ENCODE measurements around the gene NR6A1. TPM values are rescaled to one million over a fixed set of nuclear protein-coding genes. Genes with fewer than 3 reads are reported as not detected.

Gene NR6A1
- polyA plus RNA-seq (2012; ENCODE audit: missing spikeins) = 4.1 TPM

DNA sequence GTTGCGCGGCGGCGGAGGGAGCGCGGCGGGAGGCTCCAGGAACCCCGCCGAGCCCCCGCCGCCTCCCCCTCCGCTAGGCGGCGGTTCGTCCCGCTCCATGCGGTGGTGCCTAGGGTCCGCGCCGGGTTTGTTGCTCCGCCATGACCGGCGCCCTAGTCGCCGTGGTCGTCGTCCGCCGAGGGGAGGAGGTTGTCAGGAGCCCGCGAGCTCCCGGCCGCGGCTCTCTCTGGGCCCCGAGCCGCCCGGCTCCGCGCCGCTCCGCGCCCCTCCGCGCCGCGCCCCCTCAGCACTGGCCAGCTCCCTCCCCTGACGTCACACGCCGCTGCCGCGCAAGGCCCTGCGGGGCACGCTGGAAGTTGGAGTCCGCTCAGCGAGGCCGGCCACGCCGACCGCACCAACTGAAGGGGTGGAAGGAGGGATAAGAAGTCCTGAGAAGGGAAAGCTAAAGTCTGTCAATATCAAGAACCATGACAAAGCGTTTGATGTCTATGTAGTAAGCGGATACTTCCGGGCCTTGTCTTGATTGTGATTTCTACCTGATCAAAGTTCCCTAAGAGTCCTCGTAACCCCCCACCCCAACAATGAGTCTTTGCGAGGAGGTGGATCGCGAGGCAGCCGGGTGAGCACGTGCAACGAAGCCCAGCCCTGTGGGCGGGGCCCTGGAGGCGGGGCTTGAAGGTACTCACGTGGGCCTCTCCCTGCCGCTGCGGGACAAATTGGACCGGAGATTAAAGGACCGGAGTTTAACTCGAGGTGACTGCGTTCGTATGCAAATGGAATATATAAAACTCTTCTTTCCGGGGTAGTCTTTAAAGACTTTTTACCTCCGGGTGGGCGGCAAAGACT, at the start of gene NR6A1:
Gene NR6A1, minus strand, starts transcription at position 291 of the 846 bp plus-strand sequence.
- FAIRE-seq (peak; percentile 98), DNase-seq (ENCODE audit: insufficient read length) (peak; percentile 94)
- TF ChIP-seq TAF1 (IDR thresholded peaks at IDR 0.05; ENCODE audit: borderline replicate concordance, low read depth, low read length) (peak; percentile 49; the same call in 1 of the 2 replicates), POLR2AphosphoS5 (IDR thresholded peaks at IDR 0.05; ENCODE audit: low read depth, low read length) (no peak), POLR2A (IDR thresholded peaks at IDR 0.05; ENCODE audit: low read depth, low read length) (peak; percentile 59; the same call in 1 of the 2 replicates)

DNA sequence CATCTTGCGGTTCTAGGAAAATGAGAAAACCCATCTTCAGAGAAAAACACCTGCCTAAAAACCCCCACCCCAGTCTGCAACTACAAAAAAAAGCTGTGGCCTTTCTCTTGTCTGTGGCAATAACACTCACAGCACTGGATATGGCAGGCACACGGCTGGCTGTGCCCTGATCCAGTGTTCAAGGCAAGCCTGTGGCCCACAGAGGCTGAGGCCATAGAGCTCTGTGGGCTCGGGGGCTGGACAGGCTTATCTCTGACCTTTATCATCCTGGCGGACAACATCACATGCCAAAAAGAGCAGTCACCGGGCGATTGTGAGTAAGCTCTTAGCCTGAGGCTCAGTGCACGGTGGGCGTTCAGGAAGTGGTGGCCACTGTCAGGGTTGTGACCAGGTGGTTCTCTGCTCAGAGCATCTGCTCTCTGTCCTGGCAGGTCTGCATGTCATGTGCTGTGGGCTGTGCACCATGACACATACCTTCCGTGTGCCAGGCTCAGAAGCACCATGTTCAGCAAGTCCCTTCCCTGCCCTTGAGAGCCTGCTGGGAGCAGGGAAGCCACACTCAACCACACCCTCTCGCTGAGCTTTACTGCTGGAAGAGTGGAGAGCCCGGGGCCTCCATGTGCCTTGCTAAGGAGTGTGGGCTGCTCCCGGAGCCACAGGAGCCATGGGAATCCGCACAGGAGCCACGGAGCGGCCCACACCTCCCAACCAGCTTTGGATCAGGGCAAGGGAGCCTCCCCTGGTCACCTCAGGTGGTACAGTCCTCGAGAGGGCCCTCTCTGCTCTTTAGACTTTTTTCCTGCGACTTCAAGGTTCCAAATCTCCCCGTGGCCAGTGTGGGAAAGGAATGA, 47.5 kb upstream of the NR6A1 start:
- FAIRE-seq (peak; percentile 94), DNase-seq (ENCODE audit: insufficient read length) (peak; percentile 43)
- TF ChIP-seq POLR2A (IDR thresholded peaks at IDR 0.05; ENCODE audit: low read depth, low read length) = peak; percentile 54; the same call in 1 of the 2 replicates
- TF ChIP-seq TAF1 (IDR thresholded peaks at IDR 0.05; ENCODE audit: borderline replicate concordance, low read depth, low read length) = no peak
- TF ChIP-seq POLR2AphosphoS5 (IDR thresholded peaks at IDR 0.05; ENCODE audit: low read depth, low read length) = peak; percentile 62

DNA sequence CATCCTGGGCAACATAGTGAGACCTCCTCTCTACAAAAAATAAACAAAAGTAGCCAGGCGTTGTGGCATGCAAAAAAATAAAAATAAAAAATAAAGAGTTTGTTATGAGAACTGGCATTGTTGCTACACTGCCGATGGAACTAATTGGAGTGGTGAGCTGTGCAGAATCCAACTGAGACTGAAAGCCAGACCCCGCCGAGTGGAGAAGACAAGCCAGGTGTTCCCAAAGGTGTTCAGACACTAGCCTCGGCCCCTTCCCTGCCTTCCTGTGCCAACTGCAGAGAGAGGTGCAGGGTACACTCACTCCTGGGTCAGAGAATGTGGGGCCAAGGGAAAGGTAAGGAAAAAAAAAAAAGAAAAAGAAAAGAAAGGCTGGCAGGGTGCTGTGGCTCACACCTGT, 44.5 kb upstream of the NR6A1 start:
- FAIRE-seq (no peak), DNase-seq (ENCODE audit: insufficient read length) (no peak)
- TF ChIP-seq TAF1 (IDR thresholded peaks at IDR 0.05; ENCODE audit: borderline replicate concordance, low read depth, low read length) (no peak), POLR2AphosphoS5 (IDR thresholded peaks at IDR 0.05; ENCODE audit: low read depth, low read length) (no peak), POLR2A (IDR thresholded peaks at IDR 0.05; ENCODE audit: low read depth, low read length) (no peak)

DNA sequence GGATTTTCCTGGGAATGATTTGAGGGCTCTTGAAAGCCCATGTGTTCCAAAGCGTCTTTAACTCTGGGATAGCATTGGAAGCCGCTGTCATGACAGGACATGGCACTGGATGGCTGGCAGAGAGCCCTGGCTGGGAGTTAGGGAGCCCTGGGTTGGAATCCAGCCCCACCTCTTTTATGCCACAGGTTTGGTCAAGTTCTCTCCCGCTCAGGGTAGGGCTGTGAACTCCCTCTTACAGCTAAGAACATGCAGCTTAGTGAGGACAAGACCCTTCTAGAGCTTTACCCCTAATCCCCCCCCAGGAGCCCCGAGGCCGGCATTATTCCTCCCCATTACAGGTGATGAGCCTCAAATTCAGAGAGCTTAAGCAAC, 43.0 kb upstream of the NR6A1 start:
- TF ChIP-seq POLR2AphosphoS5 (IDR thresholded peaks at IDR 0.05; ENCODE audit: low read depth, low read length) (no peak), POLR2A (IDR thresholded peaks at IDR 0.05; ENCODE audit: low read depth, low read length) (no peak), TAF1 (IDR thresholded peaks at IDR 0.05; ENCODE audit: borderline replicate concordance, low read depth, low read length) (no peak)
- DNase-seq (ENCODE audit: insufficient read length) (no peak), FAIRE-seq (no peak)

DNA sequence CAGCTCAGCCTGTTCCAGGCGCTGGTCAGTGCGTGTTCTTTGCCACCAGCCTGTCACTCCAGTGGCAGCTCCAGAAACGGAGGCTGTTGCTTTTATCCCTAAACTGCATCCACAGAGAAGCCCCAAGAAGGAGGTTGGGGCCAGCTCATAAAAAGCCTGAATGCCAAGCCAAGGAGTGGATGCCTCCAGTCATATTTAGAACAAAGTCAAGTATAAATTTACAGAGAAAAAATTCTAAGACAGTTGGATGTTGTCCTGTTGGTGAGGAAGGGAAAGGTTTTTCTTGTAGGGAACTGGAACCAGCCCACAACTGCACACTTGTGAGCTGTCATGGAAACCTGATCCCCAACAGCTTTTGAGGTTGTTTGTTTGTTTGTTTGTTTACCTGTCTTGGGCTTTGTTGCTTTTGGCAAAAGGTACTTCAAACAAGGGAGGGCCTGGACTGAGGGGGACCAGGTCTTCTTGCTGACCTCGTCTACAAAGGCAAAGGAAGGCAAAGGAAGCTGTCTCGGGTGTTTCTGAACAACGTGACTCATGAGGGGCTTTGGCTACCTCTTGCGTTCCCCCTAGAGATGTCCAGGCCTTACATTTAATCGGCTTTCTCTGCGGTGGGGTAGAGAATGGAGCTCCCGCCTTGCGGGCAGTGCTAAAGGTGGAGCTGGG, 42.5 kb upstream of the NR6A1 start:
- TF ChIP-seq POLR2AphosphoS5 (IDR thresholded peaks at IDR 0.05; ENCODE audit: low read depth, low read length) (no peak), POLR2A (IDR thresholded peaks at IDR 0.05; ENCODE audit: low read depth, low read length) (no peak)
- FAIRE-seq (no peak), DNase-seq (ENCODE audit: insufficient read length) (no peak)

DNA sequence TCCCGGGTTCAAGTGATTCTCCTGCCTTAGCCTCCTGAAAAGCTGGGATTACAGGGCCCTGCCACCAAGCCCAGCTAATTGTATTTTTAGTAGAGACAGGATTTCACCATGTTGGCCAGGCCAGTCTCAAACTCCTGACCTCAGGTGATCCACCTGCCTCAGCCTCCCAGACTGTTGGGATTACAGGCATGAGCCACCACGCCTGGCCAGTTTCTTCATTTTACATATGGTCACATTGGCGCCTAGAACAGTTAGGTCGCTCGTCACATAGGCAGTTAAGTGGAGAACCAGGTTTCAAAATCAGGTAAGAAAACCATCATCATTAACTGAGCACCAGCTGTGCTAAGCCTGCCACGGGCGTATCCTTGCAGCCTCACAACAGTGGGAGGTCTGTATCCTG, 41.9 kb upstream of the NR6A1 start:
- TF ChIP-seq POLR2A (IDR thresholded peaks at IDR 0.05; ENCODE audit: low read depth, low read length) (no peak), TAF1 (IDR thresholded peaks at IDR 0.05; ENCODE audit: borderline replicate concordance, low read depth, low read length) (no peak), POLR2AphosphoS5 (IDR thresholded peaks at IDR 0.05; ENCODE audit: low read depth, low read length) (no peak)
- DNase-seq (ENCODE audit: insufficient read length) = no peak
- FAIRE-seq = peak; percentile 27

DNA sequence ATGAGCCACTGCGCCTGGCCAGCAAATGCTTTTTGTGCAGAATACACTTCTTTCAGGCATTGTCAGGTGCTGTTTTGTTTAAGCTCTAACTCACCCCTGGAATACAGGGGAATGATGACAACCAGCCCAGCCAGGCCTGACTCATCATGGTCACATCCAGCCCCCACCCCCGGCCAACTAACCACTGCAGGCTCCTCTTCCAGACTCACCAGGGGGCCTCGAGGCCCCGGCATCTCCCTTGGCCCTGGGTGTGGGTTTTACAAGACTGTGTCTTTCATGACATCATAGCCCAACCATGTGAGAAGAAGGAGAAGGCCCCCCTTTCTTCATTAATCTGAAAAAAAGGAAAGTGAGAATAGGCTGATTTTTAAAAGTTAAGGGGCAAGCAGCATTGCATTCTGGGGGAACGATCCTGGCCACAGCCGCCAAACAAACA, 41.3 kb upstream of the NR6A1 start:
- DNase-seq (ENCODE audit: insufficient read length) (no peak), FAIRE-seq (no peak)
- no peak for TF ChIP-seq TAF1 (IDR thresholded peaks at IDR 0.05; ENCODE audit: borderline replicate concordance, low read depth, low read length)
- TF ChIP-seq POLR2AphosphoS5 (IDR thresholded peaks at IDR 0.05; ENCODE audit: low read depth, low read length) = no peak

DNA sequence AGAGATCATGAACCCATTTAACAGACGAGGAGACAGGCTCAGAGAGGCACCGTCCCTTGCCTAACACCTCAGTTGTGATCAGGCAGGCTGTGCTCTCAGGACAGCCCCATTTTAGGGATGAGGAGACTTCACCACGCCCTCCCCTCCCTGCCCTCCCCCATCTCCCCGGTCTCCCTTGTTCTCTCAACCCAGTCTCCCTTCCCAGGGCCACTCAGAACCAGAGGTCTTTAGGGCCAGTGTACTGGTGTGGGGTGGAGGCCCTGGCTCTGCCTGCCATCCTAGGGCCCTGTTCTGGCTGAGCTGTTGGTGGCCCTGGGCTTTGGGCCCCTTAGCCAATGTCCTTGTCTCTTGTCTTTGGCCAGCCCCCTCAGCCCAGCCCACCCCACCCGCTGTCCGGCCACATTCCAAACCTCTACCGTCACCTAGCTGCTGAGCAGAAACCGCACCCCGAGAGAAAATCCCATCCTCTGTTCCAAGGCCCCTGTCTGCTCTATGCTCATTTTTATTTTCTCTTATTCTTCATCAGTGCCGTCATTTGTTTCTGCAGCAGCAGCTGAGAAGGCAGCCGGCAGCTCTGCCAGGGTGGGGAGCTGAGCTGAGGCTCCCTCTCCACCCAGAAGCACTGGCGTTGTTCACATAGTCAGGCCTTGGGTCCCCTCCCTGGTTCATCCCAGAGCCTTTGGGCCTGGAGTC, 39.7 kb upstream of the NR6A1 start:
- no peak for FAIRE-seq
- no peak for DNase-seq (ENCODE audit: insufficient read length)
- no peak for TF ChIP-seq POLR2A (IDR thresholded peaks at IDR 0.05; ENCODE audit: low read depth, low read length)
- TF ChIP-seq POLR2AphosphoS5 (IDR thresholded peaks at IDR 0.05; ENCODE audit: low read depth, low read length) = no peak
- TF ChIP-seq TAF1 (IDR thresholded peaks at IDR 0.05; ENCODE audit: borderline replicate concordance, low read depth, low read length) = no peak

DNA sequence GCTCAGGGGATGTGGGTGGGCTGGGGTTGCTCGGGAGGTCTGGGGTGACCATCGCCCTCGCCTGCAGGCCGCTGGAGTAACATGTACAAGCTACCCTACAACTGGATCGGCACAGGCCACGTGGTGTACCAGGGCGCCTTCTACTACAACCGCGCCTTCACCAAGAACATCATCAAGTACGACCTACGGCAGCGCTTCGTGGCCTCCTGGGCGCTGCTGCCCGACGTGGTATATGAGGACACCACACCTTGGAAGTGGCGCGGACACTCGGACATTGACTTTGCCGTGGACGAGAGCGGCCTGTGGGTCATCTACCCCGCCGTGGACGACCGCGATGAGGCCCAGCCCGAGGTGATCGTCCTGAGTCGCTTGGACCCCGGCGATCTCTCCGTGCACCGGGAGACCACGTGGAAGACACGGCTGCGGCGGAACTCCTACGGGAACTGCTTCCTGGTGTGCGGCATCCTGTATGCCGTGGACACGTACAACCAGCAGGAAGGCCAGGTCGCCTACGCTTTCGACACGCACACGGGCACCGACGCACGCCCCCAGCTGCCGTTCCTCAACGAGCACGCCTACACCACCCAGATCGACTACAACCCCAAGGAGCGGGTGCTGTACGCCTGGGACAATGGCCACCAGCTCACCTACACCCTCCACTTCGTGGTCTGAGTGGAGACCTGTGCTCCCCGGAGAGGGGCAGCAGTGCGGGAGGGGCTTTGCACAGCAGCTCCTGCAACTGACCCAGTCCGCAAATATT, 38.8 kb upstream of the NR6A1 start:
- no peak for DNase-seq (ENCODE audit: insufficient read length)
- TF ChIP-seq POLR2A (IDR thresholded peaks at IDR 0.05; ENCODE audit: low read depth, low read length) = no peak
- TF ChIP-seq POLR2AphosphoS5 (IDR thresholded peaks at IDR 0.05; ENCODE audit: low read depth, low read length) = no peak
- no peak for TF ChIP-seq TAF1 (IDR thresholded peaks at IDR 0.05; ENCODE audit: borderline replicate concordance, low read depth, low read length)
- FAIRE-seq = no peak

DNA sequence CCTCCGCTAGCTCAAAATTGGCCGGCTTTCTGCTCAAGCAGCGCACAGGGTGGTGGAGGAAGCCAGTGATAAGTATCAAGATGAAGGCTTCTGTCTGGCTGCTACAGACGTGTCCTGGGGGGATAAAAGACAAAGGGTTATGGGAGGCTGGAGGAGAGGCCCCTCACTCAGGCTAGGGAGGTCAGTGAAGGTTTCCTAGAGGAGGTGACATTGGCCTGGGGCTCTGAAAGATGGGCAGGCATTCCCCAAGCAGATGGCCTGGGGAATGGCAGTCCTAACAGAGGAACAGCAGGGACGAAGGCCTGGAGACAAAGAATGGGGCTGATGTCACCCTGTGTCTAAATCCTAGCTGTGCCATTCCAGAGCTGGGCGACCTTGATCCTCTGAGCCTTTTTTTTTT, 38.1 kb upstream of the NR6A1 start:
- no peak for TF ChIP-seq POLR2AphosphoS5 (IDR thresholded peaks at IDR 0.05; ENCODE audit: low read depth, low read length)
- no peak for TF ChIP-seq POLR2A (IDR thresholded peaks at IDR 0.05; ENCODE audit: low read depth, low read length)
- no peak for TF ChIP-seq TAF1 (IDR thresholded peaks at IDR 0.05; ENCODE audit: borderline replicate concordance, low read depth, low read length)
- DNase-seq (ENCODE audit: insufficient read length) (no peak), FAIRE-seq (no peak)

All from GM12892 (cell line).